ENCODE results near the gene PHF20.
"Not testable (repeated sequence)": the region's sequence is repeated elsewhere in the genome, so short reads cannot be mapped to it uniquely, and the experiment has no call there.

Gene PHF20

DNA sequence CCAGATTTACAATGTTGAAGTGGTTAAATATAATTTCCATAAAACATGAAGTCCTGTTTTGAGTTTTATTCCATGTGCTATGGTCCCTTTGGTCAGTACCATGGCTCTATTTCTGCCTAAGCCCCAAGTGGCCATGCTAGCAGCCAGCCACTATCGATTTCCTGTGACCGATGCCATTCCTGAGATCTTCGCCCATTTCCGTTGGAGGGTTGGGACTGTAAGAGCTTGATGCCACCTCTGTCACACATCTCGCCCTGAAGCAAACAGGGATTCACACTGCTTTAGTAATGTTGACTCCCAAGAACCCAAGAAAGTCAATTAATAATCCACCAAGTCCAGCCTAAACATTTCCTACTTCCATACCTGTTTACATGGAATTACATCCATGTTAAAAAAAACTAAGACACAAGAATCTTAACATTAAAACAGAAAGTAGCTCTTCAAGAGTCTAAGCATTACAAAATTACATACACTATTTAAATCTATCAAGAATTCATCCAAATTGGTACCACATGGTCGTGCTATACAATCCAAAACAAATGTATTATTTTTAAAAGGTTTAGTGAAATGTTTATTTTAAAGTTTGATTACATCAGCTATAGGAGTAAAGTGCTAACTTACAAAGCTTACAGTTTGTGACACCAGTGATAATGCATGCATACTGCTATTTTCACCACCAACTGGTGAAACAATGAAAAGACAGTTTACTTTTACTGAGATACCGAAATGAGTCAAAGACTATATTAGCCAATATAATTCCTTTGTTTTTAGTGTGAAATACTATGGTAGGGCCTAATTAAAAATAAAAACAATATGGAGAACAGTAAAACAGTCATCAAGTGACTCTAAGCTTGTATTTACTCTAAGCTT lies 32.3 kb upstream of the PHF20 start:
- no peak for DNase-seq (ENCODE audit: low read depth in 2 of 2)

DNA sequence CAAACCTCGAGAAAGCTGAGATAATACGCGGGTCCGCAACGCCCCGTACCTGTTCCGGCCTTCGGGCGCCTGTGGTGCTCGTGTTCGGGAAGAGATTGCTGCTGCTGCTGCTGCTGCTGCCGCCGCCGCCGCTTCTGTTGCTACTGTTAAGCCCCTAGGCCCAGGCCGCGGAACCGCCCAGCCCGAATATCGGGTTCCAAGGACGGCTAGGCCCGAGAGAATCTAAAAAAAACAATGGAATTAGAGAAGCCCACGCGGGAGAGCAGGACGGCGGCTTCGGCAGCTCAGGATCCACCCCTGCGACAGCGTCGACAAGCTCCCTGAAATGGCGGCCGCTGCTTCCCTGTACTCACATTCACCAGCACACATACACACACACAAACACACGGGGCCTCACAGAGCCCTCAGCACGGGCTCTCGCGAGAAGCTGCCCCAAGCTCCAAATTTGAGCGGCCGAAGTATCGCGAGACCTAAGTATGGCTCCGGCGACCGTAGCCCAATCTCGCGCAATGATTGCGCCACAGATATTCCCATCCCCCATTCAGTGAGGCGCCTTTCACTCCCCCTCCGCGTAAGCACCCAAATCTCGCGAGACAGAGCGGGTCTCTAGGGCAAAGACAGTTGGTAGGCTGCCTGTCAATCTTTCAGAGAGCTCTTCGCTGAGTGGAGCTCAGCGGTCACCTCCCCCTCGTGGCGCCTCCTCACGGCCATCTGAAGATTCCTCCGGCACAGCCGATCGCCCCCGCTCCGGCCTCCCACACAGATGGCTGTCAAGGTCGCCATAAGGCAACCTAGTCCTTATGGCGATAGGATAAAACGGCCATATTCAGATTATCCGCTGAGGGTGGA lies 29.7 kb upstream of the PHF20 start, which contains the start of gene RBM39:
TSS of gene RBM39 (minus strand) at position 369 of the 849 bp plus-strand sequence. CDS start 1,386 bp downstream, outside the sequence.
- peak; percentile 93 to 99 for DNase-seq (ENCODE audit: low read depth in 2 of 2)

DNA sequence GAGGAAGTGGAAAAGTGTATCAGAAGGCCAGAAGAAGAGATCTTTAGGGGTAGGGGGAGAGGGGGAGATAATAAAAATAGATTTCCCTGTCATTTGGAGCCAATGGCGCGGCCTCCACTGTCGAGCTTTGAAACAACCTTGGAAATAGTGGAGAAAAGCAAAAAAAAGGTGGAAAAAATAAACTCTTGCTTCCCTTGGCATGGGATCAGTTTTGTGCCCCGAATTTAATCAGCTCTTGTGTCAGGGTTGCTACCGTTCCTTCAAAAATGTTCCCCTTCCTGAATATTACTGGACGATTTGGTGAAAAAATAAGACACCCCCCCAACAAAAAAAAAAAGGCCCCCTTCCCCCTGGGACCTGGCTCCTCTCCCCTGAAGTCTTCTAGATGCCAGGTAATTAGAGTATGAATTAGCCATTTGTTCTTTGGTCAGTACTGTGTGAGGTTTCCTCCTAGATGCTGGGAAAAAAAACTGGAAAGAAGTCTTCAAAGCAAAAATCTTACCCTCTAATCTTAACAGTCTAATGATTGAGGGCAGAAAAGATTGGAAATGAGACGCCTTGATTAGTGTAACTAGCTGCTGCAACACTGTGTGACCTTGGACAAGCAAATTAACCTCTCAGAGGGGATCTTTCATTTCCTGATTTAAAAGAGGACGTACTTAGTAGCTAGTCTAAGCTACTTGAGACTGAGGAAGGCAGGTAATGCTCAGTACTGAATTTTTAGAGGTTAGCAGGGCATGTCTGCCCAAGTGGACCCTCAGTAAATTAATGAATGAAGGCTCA lies 28.9 kb upstream of the PHF20 start:
- DNase-seq (ENCODE audit: low read depth in 2 of 2), result no peak

DNA sequence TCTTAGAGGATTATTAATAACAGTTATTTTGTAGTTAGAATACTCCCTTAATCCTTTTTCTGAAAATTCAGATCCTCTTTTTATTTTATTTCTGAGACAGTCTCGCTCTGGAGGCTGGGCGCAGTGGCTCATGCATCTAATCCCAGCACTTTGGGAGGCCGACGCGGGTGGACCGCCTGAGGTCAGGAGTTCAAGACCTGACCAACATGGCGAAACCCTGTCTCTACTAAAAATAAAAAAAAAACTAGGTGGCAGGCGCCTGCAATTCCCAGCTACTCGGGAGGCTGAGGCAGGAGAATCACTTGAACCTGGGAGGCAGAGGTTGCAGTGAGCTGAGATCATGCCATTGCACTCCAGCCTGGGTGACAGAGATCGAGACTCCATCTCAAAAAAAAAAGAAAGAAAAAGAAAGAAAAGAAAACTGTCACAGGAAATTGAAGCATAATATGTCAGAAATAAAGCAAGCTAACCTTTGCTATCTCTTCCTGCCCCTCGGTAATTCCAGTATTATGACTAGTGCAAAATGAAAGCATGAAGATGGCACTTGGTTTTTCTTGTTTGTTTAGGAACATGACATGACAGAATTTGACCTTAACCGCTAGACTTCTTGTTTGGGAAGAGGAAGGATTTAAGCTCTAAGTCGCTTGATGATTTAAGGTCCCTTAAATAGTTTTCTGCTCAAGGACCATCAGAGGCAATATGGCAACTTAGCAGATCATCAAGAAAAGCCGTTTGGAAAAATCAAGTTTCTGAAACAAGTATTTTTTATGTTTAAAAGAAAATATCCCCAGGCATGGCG lies 27.9 kb upstream of the PHF20 start:
- no peak for DNase-seq (ENCODE audit: low read depth in 2 of 2)

DNA sequence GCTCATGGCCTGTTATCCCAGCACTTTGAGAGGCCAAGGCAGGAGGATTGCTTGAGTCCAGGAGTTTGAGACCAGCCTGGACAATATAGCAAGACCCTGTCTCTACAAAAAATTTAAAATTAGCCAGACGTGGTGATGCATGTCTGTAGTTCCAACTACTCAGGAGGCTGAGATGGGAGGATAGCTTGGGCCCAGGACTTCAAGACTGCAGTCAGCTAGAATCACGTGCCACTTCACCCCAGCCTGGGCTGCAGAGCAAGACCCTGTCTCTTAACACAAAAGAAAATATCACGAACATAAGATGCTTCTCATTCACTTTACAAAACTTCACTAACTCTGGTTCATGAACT lies 27.3 kb upstream of the PHF20 start:
- DNase-seq (ENCODE audit: low read depth in 2 of 2), result not testable (repeated sequence)

DNA sequence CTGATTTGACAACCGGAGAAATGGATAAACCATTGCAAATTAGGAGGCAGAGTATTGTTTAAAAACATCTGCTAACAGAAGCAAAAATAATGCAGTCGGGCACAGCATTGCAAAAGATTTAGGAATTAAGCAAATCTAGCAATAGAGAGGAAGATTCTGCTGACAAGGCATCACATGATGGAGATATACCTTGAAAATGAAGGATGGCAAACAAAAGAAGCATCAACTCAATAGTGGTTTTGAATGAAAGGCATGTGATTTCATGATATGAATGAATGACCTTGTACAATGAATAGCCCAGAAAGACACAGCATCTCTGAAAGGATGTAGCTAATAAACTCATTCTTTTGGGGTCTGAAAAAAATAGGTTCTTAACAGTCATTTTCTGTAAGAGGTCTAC lies 21.2 kb upstream of the PHF20 start:
- no peak for DNase-seq (ENCODE audit: low read depth in 2 of 2)

DNA sequence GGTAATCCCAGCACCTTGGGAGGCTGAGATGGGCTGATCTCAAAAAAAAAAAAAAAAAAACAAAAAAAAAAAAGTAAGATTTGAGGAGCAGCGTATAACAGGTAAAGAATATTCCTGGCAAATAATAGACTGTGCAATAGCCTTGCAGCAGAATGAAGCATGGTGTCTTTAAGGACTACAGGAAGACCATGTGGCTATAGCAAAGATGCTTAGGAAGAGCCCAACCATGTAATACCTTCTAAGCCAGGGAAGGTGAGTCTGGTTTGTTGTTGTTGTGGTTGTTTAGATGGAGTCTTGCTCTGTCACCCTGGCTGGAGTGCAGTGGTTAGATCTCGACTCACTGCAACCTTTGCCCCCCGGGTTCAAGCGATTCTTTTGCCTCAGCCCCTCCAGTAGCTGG lies 15.4 kb upstream of the PHF20 start:
- no peak for DNase-seq (ENCODE audit: low read depth in 2 of 2)

DNA sequence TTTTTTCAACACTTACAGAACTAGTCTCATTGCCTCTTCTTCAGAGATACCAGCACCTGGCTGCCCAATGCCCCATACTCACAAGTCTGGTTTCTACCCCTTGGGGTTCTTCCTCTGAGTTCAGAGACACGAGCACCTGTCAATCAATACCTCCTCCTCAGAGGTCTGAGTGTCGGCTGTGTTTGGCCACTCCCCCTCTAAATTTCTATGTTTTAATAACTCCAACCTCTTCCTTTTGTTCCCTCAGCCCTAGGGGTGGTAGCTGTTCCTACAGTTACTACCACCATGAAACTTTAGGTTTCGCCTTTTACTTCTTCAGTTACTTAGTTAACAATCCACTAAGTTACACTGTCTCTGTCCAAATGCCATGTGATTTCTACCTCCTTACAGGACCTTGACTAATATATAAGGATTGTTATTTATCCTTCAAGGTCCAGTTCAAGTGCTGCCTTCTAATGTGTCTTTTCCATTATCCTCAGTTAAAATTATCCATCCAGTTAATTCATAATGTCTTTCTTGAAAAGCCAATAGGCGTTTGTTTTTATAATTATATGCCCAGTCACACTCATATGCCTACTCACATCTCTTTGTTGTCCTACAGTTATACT lies 14.6 kb upstream of the PHF20 start:
- no peak for DNase-seq (ENCODE audit: low read depth in 2 of 2)

DNA sequence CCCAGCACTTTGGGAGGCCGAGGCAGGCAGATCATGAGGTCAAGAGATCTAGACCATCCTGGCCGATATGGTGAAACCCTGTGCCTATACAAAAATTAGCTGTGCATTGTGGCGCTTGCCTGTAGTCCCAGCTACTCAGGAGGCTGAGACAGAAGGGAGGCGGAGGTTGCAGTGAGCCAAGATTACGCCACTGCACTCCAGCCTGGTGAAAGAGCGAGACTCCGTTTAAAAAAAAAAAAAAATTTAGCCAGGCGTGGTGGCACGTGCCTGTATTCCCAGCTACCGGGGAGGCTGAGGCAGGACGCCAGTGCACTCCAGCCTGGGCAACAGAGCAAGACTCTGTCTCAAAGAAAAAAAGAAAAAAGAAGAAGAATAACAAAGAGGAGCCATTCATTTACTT lies 10.3 kb upstream of the PHF20 start:
- DNase-seq (ENCODE audit: low read depth in 2 of 2), result not testable (repeated sequence)

DNA sequence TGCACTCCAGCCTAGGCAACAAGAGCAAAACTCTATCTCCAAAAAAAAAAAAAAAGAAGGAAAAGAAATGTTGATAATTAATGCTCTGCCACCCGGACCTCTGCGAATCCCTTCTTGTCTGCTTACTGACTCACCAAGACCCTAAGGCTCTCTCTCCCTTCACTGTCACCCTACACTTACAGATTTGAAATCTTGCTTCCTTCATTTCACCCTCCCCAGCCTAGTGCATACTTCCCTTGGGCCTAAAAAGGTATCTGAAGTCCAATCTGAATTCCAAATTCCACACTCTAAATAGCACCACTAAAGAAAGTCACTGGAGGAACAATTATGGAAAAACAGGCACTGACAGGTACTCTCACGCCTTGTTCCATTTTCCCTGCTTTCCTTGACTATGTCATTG lies 9.4 kb upstream of the PHF20 start:
- no peak for DNase-seq (ENCODE audit: low read depth in 2 of 2)

DNA sequence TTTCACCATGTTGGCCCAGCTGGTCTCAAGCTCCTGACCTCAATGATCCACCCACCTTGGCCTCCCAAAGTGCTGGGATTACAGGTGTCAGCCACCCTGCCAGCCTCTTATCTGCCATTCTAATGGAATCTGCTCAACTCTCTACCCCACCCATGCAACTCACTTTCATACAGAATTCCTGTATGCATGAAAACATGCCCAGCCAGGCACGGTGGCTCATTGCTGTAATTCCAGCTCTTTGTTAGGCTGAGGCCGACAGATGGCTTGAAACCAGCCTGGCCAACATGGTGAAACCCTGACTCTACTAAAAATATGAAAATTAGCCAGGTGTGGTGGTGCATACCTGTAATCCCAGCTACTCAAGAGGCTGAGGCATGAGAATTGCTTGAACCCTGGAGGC lies 6.9 kb upstream of the PHF20 start:
- DNase-seq (ENCODE audit: low read depth in 2 of 2), result not testable (repeated sequence)

DNA sequence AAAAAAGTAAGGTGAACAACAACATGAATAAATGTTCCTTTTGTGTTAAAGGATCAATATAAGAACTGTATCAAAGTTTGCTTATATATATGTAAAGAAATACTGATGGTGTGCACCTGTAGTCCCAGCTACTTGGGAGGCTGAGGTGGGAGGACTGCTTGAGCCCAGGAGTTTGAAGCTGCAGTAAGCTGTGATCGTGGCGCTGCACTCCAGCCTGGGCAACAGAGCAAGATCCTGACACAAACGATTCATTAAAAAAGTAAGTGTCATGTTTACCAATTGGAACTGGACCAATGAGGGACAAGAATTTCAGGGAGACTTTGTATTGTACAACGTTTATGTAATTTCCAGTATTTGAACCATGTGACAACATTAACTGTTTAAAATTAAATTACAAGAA lies 5.0 kb upstream of the PHF20 start:
- no peak for DNase-seq (ENCODE audit: low read depth in 2 of 2)

DNA sequence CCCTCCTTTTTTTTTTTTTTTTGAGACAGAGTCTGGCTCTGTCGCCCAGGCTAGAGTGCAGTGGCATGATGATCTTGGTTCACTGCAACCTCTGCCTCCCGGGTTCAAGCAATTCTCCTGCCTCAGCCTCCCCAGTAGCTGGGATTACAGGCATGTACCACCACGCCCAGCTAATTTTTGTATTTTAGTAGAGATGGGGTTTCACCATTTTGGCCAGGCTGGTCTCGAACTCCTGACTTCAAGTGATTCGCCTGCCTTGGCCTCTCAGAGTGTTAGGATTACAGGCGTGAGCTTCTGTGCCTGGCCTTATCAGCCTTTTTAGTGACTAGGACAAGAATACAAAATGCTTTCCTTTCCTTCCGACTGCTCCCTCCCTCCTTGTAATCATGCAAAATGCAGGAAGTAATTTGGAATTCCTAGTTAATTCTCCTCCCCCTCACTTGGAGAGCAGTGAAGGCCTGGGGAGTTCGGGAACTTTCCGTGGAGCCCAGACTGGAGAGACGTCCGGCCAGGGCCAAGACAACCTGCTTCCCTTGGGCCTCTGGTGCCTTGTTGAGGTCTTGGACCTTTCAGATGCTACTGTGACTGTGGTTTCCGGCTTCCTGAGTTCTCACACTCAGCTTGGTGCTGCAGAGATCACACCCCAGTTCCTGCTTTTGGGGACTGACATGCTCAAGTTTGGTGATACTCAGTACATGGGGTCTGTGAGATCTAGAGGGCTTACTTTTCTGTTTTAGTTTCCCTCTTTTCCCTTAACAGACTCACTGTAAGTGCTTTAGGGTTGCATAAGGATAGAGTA lies 3.9 kb upstream of the PHF20 start:
- DNase-seq (ENCODE audit: low read depth in 2 of 2), result peak in 1 of 2 donors; percentile 18

DNA sequence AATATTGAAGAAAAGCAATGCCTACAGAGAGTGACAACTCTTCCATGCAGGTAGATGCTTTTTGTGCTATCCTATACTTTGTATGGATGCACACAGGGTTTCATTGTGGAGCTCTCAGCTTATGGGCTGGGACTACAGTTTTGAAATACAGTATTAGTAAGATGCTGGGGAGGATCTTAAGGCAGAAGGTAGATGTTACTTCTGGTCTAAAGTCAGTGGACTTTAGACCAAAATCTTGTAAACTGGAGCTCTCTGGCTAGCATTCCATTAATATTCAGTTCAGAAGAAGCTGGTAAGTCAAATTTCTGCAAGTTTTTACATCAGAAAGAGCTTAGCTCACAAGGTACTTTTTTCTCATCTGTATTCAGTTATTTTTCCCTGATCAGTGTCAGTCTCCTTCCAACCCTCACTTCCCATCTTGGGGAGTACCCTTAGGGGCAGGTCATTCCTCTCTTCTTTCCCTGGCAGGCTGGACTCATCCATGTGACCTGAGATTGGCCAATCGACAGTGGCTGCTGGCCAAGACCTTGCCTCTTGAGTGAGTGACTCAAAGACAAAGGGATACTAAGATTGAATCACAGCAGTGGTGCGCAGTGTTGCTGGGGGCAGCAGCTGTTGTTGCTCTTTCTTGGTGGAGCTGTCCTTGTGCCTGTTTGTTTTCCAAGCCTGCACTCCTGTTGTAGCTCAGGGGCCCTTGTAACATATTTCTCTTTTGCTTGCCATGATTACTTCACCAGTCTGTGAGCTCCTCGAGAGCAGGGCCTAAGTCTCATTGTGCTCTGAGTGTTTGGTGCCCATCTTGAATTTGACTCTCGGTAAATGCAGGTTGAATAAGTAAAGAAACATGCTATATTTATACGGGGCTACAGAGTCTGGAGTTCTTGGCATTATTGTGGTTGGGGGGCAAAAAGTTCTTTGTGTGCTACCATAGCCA lies 2.8 kb upstream of the PHF20 start:
- DNase-seq (ENCODE audit: low read depth in 2 of 2), result no peak

DNA sequence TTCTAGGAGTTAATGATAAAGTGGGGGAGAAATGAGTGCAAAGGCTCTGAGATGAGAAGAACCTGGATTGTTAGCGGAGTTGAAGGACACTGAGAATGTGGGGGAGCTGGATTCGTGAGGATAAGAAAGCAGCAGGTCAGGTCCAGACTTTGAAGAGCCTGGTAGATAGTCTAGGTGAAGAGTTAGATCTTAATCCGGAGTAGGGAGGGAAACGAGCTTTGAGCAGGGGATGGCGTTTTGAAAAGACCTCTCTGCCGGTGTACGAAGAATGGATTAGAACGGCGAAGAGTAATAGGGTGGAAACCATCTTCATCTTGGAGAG lies 487 bp upstream of the PHF20 start:
- no peak for DNase-seq (ENCODE audit: low read depth in 2 of 2)

DNA sequence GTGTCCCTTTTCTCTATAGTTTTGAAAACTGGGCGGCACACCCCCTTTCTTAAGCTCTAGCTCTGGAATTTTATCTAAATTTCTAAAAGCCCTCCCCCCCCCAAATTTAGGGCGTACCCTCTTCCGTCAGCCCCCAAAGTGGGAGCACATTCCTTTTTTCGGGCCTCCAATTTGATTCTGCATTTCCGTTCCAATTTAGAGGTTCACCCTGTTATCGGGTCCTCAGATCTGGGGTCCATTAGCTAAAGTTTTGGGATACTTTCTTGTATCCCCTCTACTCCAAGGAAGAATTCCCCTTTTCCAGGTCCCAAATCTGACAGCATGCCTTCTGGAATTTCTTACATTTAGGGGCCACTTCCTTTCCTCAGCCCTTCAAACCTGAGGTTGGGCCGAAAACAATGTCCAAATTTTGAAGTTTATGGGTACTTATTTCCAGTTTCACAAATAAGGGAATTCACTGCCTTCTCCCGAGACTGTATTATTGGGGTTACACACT lies 796 bp downstream of the PHF20 start:
- no peak for DNase-seq (ENCODE audit: low read depth in 2 of 2)

DNA sequence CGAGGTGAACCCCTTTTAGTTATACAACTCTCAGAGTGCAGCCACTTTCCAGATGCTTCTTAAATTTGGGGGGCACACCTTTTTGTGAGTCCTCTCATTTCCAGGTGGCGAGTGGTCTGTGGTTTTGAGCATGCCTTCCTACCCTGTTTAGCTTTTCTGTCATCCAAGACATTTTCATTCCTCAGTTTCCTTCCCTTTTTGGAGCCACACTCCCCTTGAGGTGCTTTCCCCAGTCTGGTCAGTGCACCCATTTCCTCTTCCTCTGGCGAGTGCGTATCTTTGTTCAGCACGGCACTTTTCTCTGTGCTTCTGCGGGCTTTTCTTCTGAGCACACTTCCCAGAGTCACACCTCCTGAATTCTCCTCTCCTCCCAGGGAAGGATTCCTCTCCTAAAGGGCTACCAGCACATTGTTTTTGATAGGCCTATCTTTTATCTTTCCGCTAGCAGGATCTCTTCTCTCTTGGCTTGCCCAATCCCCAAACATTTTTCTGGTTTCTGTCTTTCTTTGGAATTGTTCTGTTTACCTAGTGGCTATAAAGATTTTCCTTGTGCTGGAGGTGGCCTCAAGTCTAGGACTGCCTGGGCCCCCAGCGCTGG lies 1.4 kb downstream of the PHF20 start:
- no peak for DNase-seq (ENCODE audit: low read depth in 2 of 2)

DNA sequence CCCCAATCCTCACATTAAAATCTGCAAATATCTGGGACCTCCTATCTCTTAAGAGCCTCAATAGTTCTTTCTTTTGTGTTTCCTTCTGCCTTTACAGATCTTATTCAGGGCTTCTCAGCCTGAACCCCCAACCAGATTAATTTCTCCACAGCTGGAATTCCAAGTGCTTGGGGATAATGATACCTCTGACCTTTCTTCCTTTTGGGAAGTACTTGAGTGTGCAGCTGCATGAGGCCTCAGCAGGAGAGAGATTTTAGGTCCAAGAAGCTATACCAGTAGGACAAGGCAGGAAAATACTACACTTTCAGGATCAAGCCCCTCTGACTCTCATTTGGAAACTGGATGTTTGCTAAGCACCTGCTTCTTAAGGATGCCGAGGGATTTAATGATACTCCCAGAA lies 2.6 kb downstream of the PHF20 start:
- no peak for DNase-seq (ENCODE audit: low read depth in 2 of 2)

All from stimulated activated CD4-positive, alpha-beta T cell treated with anti-CD3 and anti-CD28 coated beads, Interleukin-1b, Interleukin-23, amount 100 ng/mL, for 1 hour (primary cell).